ENCODE measurements around the gene COX5A. TPM values are rescaled to one million over a fixed set of nuclear protein-coding genes. Genes with fewer than 3 reads are reported as not detected.

COX5A gene
- total RNA-seq, 2 donors from 2014 or later = 243 to 279 TPM

GRCh38 chr15:74892931-74893330, 44.9 kb downstream of the COX5A start:
- 83 to 97% methylated on average over 1 to 2 of the region's 2 CpGs for WGBS, 2 experiments (ENCODE audit: insufficient coverage in 1 of 2, insufficient read length in 1 of 2)

DNA sequence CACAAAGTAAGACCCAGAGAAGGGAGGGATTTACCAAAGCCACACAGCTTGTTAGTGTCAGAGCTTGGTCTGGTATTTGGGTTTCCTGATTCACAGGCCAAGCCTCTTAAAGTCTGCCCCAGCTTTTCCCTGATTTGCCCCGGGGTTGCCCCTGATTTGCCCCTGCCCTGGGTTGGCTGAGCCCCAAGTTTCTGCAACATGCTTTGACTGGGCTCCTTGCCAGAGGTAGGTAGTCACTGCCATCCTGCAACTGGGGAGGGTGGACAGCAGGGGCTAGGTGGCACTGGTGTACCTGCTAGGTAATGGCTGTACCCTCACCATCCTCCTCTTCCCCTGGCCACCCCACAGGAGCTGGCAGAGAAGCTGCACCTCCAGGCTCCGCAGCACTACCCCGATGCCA, 45.6 kb downstream of the COX5A start:
- no peak for DNase-seq
- TF ChIP-seq, protein P1, sequence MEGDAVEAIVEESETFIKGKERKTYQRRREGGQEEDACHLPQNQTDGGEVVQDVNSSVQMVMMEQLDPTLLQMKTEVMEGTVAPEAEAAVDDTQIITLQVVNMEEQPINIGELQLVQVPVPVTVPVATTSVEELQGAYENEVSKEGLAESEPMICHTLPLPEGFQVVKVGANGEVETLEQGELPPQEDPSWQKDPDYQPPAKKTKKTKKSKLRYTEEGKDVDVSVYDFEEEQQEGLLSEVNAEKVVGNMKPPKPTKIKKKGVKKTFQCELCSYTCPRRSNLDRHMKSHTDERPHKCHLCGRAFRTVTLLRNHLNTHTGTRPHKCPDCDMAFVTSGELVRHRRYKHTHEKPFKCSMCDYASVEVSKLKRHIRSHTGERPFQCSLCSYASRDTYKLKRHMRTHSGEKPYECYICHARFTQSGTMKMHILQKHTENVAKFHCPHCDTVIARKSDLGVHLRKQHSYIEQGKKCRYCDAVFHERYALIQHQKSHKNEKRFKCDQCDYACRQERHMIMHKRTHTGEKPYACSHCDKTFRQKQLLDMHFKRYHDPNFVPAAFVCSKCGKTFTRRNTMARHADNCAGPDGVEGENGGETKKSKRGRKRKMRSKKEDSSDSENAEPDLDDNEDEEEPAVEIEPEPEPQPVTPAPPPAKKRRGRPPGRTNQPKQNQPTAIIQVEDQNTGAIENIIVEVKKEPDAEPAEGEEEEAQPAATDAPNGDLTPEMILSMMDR (conservative IDR thresholded peaks at IDR 0.05) = no peak
- Histone ChIP-seq H3K4me3 (ENCODE audit: low read length) (no peak overlapping the region), H3K4me1 (ENCODE audit: control insufficient read depth, insufficient read depth, low read length) (peaks cover 7% of the 10 kb centered on the region), H3K36me3 (ENCODE audit: control insufficient read depth, insufficient read depth, low read length) (peaks cover 38% of the 10 kb centered on the region), H3K9me3 (ENCODE audit: control insufficient read depth, low read length) (no peaks in the 10 kb centered on the region), H3K27ac (ENCODE audit: low read depth, low read length) (no peak overlapping the region), H3K27me3 (ENCODE audit: control insufficient read depth, insufficient read depth, low read length, poor library complexity, severe bottlenecking) (no peaks in the 10 kb centered on the region), H3K9ac (ENCODE audit: extremely low read depth, low read length, poor library complexity, severe bottlenecking) (no peak overlapping the region)
- peaks cover under 1% of the 10 kb centered on the region for H3K9me3 Mint-ChIP-seq
- no peaks in the 10 kb centered on the region for H3K27me3 Mint-ChIP-seq (ENCODE audit: insufficient read depth)
- no peak overlapping the region for H3K27ac Mint-ChIP-seq
- H3K4me1 Mint-ChIP-seq = peaks cover 16% of the 10 kb centered on the region
- H3K36me3 Mint-ChIP-seq (ENCODE audit: low read depth) = peaks cover 29% of the 10 kb centered on the region
- H3K4me3 Mint-ChIP-seq = no peak overlapping the region
- 94 to 100% methylated on average over 1 to 3 of the region's 3 CpGs for WGBS, 2 experiments (ENCODE audit: insufficient coverage in 1 of 2, insufficient read length in 1 of 2)

More at GRCh38 chr15:74892931-74893330, 44.9 kb downstream of the COX5A start:
- Histone ChIP-seq H3K27me3 (ENCODE audit: control insufficient read depth, insufficient read depth, low read length, poor library complexity, severe bottlenecking) (no peaks in the 10 kb centered on the region), H3K4me3 (ENCODE audit: low read length) (no peak overlapping the region), H3K36me3 (ENCODE audit: control insufficient read depth, insufficient read depth, low read length) (peaks cover 42% of the 10 kb centered on the region), H3K27ac (ENCODE audit: low read depth, low read length) (no peak overlapping the region), H3K9ac (ENCODE audit: extremely low read depth, low read length, poor library complexity, severe bottlenecking) (no peak overlapping the region), H3K9me3 (ENCODE audit: control insufficient read depth, low read length) (no peaks in the 10 kb centered on the region), H3K4me1 (ENCODE audit: control insufficient read depth, insufficient read depth, low read length) (peaks cover 7% of the 10 kb centered on the region)
- Mint-ChIP-seq H3K27ac (no peak overlapping the region), H3K36me3 (ENCODE audit: low read depth) (peaks cover 29% of the 10 kb centered on the region), H3K27me3 (ENCODE audit: insufficient read depth) (no peaks in the 10 kb centered on the region), H3K4me3 (no peak overlapping the region), H3K9me3 (no peaks in the 10 kb centered on the region), H3K4me1 (peaks cover 16% of the 10 kb centered on the region)
- DNase-seq = no peak
- TF ChIP-seq, protein P1 (conservative IDR thresholded peaks at IDR 0.05) = no peak

DNA sequence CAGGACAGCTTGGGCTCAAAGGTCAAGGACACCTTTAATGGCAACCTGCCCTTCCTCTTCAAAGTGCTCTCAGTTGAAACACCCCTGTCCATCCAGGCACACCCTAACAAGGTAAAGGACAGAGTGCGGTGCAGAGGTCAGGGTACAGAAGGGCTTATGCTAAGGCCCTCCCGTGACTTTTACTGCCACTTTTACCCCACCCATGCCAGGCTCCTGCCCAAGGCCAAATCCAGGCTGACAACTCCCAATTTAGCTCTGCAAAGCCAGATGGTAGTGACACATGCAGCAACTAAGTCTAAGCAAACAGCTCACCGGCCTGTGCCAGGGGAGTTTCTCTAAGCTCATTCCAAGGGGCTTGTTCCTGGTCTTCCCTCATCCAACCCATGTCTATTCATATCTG, 46.4 kb downstream of the COX5A start:
- WGBS, 2 experiments (ENCODE audit: insufficient coverage in 1 of 2, insufficient read length in 1 of 2) = 94 to 100% methylated on average over 3 of the region's 3 CpGs
- Mint-ChIP-seq H3K9me3 (peaks cover 1% of the 10 kb centered on the region), H3K27me3 (ENCODE audit: insufficient read depth) (no peaks in the 10 kb centered on the region), H3K4me1 (peaks cover 16% of the 10 kb centered on the region), H3K36me3 (ENCODE audit: low read depth) (peaks cover 29% of the 10 kb centered on the region), H3K27ac (no peak overlapping the region), H3K4me3 (no peak overlapping the region)
- Histone ChIP-seq H3K9ac (ENCODE audit: extremely low read depth, low read length, poor library complexity, severe bottlenecking) (no peak overlapping the region), H3K27ac (ENCODE audit: low read depth, low read length) (no peak overlapping the region), H3K36me3 (ENCODE audit: control insufficient read depth, insufficient read depth, low read length) (peaks cover 31% of the 10 kb centered on the region), H3K9me3 (ENCODE audit: control insufficient read depth, low read length) (no peaks in the 10 kb centered on the region), H3K4me3 (ENCODE audit: low read length) (no peak overlapping the region), H3K27me3 (ENCODE audit: control insufficient read depth, insufficient read depth, low read length, poor library complexity, severe bottlenecking) (no peaks in the 10 kb centered on the region), H3K4me1 (ENCODE audit: control insufficient read depth, insufficient read depth, low read length) (peaks cover 7% of the 10 kb centered on the region)
- DNase-seq = no peak
- TF ChIP-seq, protein P1 (conservative IDR thresholded peaks at IDR 0.05) = no peak
